ENCODE measurements around the gene PNLDC1.

Gene PNLDC1

GRCh38 chr6:159800141-159800865, at the start of gene PNLDC1:
PNLDC1 (plus strand) TSS chr6:159800276; CDS start chr6:159800308, 32 bp downstream.
- no peak for DNase-seq

GRCh38 chr6:159751448-159751847, 48.6 kb upstream of the PNLDC1 start:
- no peak for DNase-seq

- no peak for DNase-seq
Observed at GRCh38 chr6:159753081-159753872, 46.8 kb upstream of the PNLDC1 start.

- DNase-seq, result no peak
Observed at GRCh38 chr6:159754401-159754800, 45.7 kb upstream of the PNLDC1 start.

- no peak for DNase-seq
Observed at GRCh38 chr6:159754959-159755914, 44.8 kb upstream of the PNLDC1 start.

- DNase-seq, result no peak
Observed at GRCh38 chr6:159756508-159756907, 43.6 kb upstream of the PNLDC1 start.

GRCh38 chr6:159758031-159759001, 41.8 kb upstream of the PNLDC1 start:
- no peak for DNase-seq

GRCh38 chr6:159759645-159760044, 40.4 kb upstream of the PNLDC1 start:
- no peak for DNase-seq

GRCh38 chr6:159760602-159761057, 39.4 kb upstream of the PNLDC1 start:
- DNase-seq, result no peak

- DNase-seq, result no peak
Observed at GRCh38 chr6:159761129-159761872, 38.8 kb upstream of the PNLDC1 start.

- peak; percentile 86 for DNase-seq
Observed at GRCh38 chr6:159761873-159762680, 38.0 kb upstream of the PNLDC1 start, which contains the start of gene ACAT2. ACAT2 (plus strand) TSS chr6:159762045; CDS start chr6:159762088, 43 bp downstream.

GRCh38 chr6:159762681-159763293, 37.3 kb upstream of the PNLDC1 start:
- DNase-seq, result no peak

GRCh38 chr6:159766906-159767305, 33.2 kb upstream of the PNLDC1 start:
- DNase-seq, result no peak

- DNase-seq, result no peak
Observed at GRCh38 chr6:159769470-159769869, 30.6 kb upstream of the PNLDC1 start.

GRCh38 chr6:159772196-159772595, 27.9 kb upstream of the PNLDC1 start:
- no peak for DNase-seq

GRCh38 chr6:159777240-159777904, 22.7 kb upstream of the PNLDC1 start:
- DNase-seq, result no peak

- no peak for DNase-seq
Observed at GRCh38 chr6:159778131-159778530, 21.9 kb upstream of the PNLDC1 start.

- no peak for DNase-seq
Observed at GRCh38 chr6:159778542-159779103, 21.5 kb upstream of the PNLDC1 start.

GRCh38 chr6:159788276-159788675, 11.8 kb upstream of the PNLDC1 start:
- no peak for DNase-seq

All from COR-L47 (cell line).